ENCODE results near the gene SYTL2. TPM values are rescaled to one million over a fixed set of nuclear protein-coding genes. Genes with fewer than 3 reads are reported as not detected.

SYTL2 gene
- total and polyA plus RNA-seq, 8 donors: 21.3 to 63.3 (median 45.0) TPM

DNA sequence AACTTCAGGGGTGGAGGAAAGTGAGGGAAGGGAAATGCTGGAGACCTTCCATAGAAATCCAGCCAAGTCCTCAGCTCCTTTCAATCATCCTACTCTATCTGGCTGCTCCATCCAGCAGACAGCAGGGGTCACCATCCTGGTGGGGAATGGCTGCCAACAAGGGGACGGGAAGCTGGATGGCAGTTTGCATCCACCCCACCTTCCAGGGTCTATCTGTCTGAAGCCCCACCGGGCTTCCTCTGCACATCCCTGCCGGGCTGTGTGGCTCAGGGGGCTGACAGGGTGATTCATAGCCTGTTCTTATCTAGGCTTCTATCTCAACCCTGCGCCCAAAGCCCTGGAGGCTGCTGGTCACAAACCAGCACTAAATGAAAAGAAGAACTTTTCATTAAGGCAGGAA, 1.1 kb downstream of the SYTL2 start:
- Histone ChIP-seq H3K9me3 (no peaks in the 10 kb centered on the region), H3K4me3 (peak overlapping the region; percentile 52 to 54), H3K36me3 (no peaks in the 10 kb centered on the region), H3K27me3 (peaks cover 0 to 28% of the 10 kb centered on the region in 2 donors), H3K27ac (no peak overlapping the region), H3K4me1 (peaks cover 3 to 17% of the 10 kb centered on the region in 2 donors)
- ATAC-seq: peak; percentile 1
- intact Hi-C loops (cut with DNase I): no loop called here
- TF ChIP-seq, protein P1, sequence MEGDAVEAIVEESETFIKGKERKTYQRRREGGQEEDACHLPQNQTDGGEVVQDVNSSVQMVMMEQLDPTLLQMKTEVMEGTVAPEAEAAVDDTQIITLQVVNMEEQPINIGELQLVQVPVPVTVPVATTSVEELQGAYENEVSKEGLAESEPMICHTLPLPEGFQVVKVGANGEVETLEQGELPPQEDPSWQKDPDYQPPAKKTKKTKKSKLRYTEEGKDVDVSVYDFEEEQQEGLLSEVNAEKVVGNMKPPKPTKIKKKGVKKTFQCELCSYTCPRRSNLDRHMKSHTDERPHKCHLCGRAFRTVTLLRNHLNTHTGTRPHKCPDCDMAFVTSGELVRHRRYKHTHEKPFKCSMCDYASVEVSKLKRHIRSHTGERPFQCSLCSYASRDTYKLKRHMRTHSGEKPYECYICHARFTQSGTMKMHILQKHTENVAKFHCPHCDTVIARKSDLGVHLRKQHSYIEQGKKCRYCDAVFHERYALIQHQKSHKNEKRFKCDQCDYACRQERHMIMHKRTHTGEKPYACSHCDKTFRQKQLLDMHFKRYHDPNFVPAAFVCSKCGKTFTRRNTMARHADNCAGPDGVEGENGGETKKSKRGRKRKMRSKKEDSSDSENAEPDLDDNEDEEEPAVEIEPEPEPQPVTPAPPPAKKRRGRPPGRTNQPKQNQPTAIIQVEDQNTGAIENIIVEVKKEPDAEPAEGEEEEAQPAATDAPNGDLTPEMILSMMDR (IDR thresholded peaks at IDR 0.05): no peak
- DNase-seq: no peak

DNA sequence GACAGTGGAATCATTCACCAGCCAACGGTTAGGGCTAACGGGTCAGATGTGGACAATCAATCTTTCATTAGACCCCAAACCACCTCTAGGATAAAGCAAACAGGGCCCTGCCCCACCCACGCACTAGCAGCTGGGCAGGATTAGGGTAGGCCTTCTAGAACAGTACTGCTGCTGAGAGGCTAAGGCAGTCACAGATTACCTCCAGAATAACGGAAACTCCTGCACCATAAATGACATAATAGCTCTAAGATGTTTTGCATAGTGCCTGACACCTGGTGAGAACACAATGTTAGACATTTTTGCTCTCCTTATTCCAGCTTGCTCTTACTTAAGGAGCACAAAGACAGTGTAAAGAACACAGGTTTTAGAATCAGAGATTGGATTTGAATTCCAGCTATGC, 1.8 kb downstream of the SYTL2 start:
- intact Hi-C loops (cut with DNase I): no loop called here
- H3K4me3 ChIP-seq: no peak overlapping the region
- no peak overlapping the region for H3K27ac ChIP-seq

DNA sequence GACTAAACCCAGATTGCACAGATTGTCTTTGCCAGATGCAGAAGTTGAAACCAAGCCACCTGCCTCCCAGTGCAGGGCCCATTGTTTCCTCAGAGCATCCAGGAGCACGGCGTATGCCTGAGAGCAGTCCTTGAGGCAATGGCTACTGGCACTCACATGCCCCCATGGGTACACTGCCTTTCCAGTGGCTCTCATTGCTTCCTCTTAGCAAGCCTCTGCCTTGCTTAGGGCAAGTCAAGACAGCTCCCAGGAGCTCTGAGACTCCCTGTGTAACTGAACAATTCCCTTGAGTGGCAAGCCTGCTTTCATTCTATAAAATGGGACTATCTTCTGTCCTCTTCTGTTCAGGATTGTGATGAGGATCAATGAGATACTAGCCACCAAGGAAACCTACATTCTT, 4.1 kb downstream of the SYTL2 start:
- H3K9me3 ChIP-seq: no peaks in the 10 kb centered on the region
- no peak for DNase-seq
- no peak overlapping the region for H3K27ac ChIP-seq
- TF ChIP-seq, protein P1 (IDR thresholded peaks at IDR 0.05): no peak
- intact Hi-C loops (cut with DNase I): no loop called here
- no peak for ATAC-seq
- peaks cover 3 to 17% of the 10 kb centered on the region in 2 donors for H3K4me1 ChIP-seq
- H3K27me3 ChIP-seq: peaks cover 0 to 23% of the 10 kb centered on the region in 2 donors
- H3K36me3 ChIP-seq: no peaks in the 10 kb centered on the region
- H3K4me3 ChIP-seq: no peak overlapping the region

More for the DNA sequence above, 1.8 kb downstream of the SYTL2 start:
- DNase-seq (no peak), ATAC-seq (no peak)
- TF ChIP-seq, protein P1 (IDR thresholded peaks at IDR 0.05): no peak
- H3K36me3 ChIP-seq: no peaks in the 10 kb centered on the region
- H3K9me3 ChIP-seq: no peaks in the 10 kb centered on the region
- peaks cover 0 to 28% of the 10 kb centered on the region in 2 donors for H3K27me3 ChIP-seq
- H3K4me1 ChIP-seq: peaks cover 3 to 17% of the 10 kb centered on the region in 2 donors

DNA sequence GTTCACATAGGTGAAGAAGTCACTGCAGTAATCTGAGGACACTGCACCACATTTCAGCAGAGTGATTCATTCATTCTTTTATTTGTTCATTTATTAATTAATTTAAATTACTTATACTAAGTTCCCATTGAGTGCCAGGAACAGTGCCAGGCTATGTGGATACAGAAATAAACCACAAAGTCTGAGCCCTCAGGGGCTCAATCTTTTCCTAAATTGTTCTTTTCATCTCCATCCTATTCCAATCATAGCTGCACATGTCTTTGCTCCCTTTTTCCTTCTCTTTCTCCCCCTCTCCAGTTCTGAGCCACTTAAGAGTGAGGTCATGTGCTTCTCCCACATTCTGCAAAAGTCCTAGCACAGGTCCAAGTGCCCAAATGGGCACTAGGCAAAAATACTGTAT, 4.9 kb downstream of the SYTL2 start:
- Histone ChIP-seq H3K27ac (no peak overlapping the region), H3K4me3 (no peak overlapping the region), H3K27me3 (peaks cover 0 to 14% of the 10 kb centered on the region in 2 donors), H3K36me3 (no peaks in the 10 kb centered on the region), H3K9me3 (no peaks in the 10 kb centered on the region), H3K4me1 (peaks cover 3 to 13% of the 10 kb centered on the region in 2 donors)
- DNase-seq: no peak
- no peak for ATAC-seq
- TF ChIP-seq, protein P1 (IDR thresholded peaks at IDR 0.05): no peak
- intact Hi-C loops (cut with DNase I): no loop called here

DNA sequence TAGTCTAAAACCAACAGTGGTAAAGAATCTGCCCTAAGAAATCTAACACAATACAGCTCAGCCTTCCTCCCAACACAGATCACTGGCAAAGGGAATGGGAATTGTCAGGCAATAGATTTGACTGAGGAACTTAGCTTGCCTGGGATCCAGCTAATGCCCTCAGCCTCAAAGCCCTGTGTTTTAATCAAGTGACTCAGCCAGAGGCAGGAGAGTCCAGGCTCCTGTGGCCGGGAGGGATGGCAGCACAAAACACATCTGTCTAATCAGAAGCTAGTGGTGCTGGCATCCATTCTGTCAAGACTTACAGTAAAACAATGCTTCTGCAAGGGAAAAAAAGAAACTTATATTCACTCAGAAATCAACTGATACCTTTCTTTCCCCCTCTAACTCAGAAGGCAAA, 5.6 kb downstream of the SYTL2 start:
- DNase-seq (no peak), ATAC-seq (no peak)
- H3K4me1 ChIP-seq: peaks cover 1 to 8% of the 10 kb centered on the region in 2 donors
- no peak overlapping the region for H3K27ac ChIP-seq
- intact Hi-C loops (cut with DNase I): no loop called here
- no peak overlapping the region for H3K4me3 ChIP-seq
- H3K27me3 ChIP-seq: peaks cover 0 to 8% of the 10 kb centered on the region in 2 donors
- H3K9me3 ChIP-seq: no peaks in the 10 kb centered on the region
- no peaks in the 10 kb centered on the region for H3K36me3 ChIP-seq
- TF ChIP-seq, protein P1 (IDR thresholded peaks at IDR 0.05): no peak

Measured in left lung (tissue), 10 donors.